ENCODE measurements around the gene SATB2. TPM values are rescaled to one million over a fixed set of nuclear protein-coding genes. Genes with fewer than 3 reads are reported as not detected.

SATB2 gene
- total RNA-seq, 1 donor from 2014 or later = 19.1 TPM

- Mint-ChIP-seq H3K27ac (no peak overlapping the region), H3K4me3 (no peak overlapping the region), H3K9me3 (no peaks in the 10 kb centered on the region), H3K27me3 (peaks cover 18% of the 10 kb centered on the region), H3K4me1 (ENCODE audit: unreplicated experiment) (no peaks in the 10 kb centered on the region), H3K36me3 (no peaks in the 10 kb centered on the region)
- no peak for TF ChIP-seq CTCF (conservative IDR thresholded peaks at IDR 0.05)
- DNase-seq (ENCODE audit: extremely low spot score, unreplicated experiment) = no peak
These were observed 32.3 kb upstream of the SATB2 start for GRCh38 chr2:199490049-199490448.

- TF ChIP-seq CTCF (conservative IDR thresholded peaks at IDR 0.05) = peak; percentile 83
- Mint-ChIP-seq H3K27me3 (peaks cover 26% of the 10 kb centered on the region), H3K4me1 (ENCODE audit: unreplicated experiment) (no peaks in the 10 kb centered on the region), H3K27ac (no peak overlapping the region), H3K36me3 (no peaks in the 10 kb centered on the region), H3K4me3 (no peak overlapping the region), H3K9me3 (no peaks in the 10 kb centered on the region)
- no peak for DNase-seq (ENCODE audit: extremely low spot score, unreplicated experiment)
These were observed 31.1 kb upstream of the SATB2 start for GRCh38 chr2:199488772-199489400.

- Mint-ChIP-seq H3K4me3 (no peak overlapping the region), H3K27me3 (peaks cover 31% of the 10 kb centered on the region), H3K4me1 (ENCODE audit: unreplicated experiment) (no peaks in the 10 kb centered on the region), H3K36me3 (no peaks in the 10 kb centered on the region), H3K9me3 (no peaks in the 10 kb centered on the region), H3K27ac (no peak overlapping the region)
- peak; percentile 76 for TF ChIP-seq CTCF (conservative IDR thresholded peaks at IDR 0.05)
- no peak for DNase-seq (ENCODE audit: extremely low spot score, unreplicated experiment)
These were observed 28.1 kb upstream of the SATB2 start for GRCh38 chr2:199485732-199486335.

- Mint-ChIP-seq H3K27me3 (peaks cover 35% of the 10 kb centered on the region), H3K9me3 (no peaks in the 10 kb centered on the region), H3K4me1 (ENCODE audit: unreplicated experiment) (no peaks in the 10 kb centered on the region), H3K27ac (no peak overlapping the region), H3K4me3 (no peak overlapping the region), H3K36me3 (no peaks in the 10 kb centered on the region)
- peak; percentile 15 for TF ChIP-seq CTCF (conservative IDR thresholded peaks at IDR 0.05)
- no peak for DNase-seq (ENCODE audit: extremely low spot score, unreplicated experiment)
These were observed 27.2 kb upstream of the SATB2 start for GRCh38 chr2:199484927-199485326.

- no peak for DNase-seq (ENCODE audit: extremely low spot score, unreplicated experiment)
- no peak for TF ChIP-seq CTCF (conservative IDR thresholded peaks at IDR 0.05)
- H3K4me3 Mint-ChIP-seq = no peak overlapping the region
- H3K36me3 Mint-ChIP-seq = no peaks in the 10 kb centered on the region
- no peak overlapping the region for H3K27ac Mint-ChIP-seq
- H3K27me3 Mint-ChIP-seq = peaks cover 48% of the 10 kb centered on the region
- no peaks in the 10 kb centered on the region for H3K9me3 Mint-ChIP-seq
- no peaks in the 10 kb centered on the region for H3K4me1 Mint-ChIP-seq (ENCODE audit: unreplicated experiment)
These were observed 23.2 kb upstream of the SATB2 start for GRCh38 chr2:199480966-199481365.

All from type B pancreatic cell (in vitro differentiated cells).